ENCODE measurements around the gene INS. TPM values are rescaled to one million over a fixed set of nuclear protein-coding genes. Genes with fewer than 3 reads are reported as not detected.
A peak's percentile ranks its signal among the peaks of the same experiment; 100 is the strongest.
"Not testable (repeated sequence)": the region's sequence is repeated elsewhere in the genome, so short reads cannot be mapped to it uniquely, and the experiment has no call there.

INS gene
- total RNA-seq, 1 donor from 2014 or later: not detected

DNA sequence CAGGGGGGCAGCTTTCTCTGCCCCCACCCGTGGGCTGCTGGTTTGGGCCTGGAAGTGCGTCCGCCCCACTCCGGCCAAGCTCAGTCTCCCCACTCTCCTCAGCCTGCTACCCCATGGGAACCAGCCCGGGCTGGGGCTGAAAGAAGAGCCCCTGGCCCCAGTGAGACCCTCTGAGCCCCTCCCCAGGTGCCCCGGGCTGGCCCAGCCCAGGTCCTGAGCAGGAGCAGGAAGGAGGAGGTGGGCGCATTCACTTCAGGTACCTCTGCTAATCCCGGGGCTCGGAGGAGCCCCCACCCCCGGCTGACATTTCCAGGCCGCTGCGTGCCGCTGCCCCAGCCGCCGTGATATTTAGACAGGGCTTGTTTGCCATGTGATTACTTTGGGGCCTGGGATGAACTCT, 19.3 kb upstream of the INS start:
- peaks cover 5% of the 10 kb centered on the region for H3K9me3 Mint-ChIP-seq (ENCODE audit: unreplicated experiment)
- H4K20me1 ChIP-seq (ENCODE audit: insufficient read depth, low read length): no peaks in the 10 kb centered on the region
- H3K4me1 Mint-ChIP-seq (ENCODE audit: low read depth, unreplicated experiment): peaks cover 10% of the 10 kb centered on the region
- H3K36me3 Mint-ChIP-seq (ENCODE audit: low read depth, unreplicated experiment): no peaks in the 10 kb centered on the region
- no peak overlapping the region for H3K9ac ChIP-seq (ENCODE audit: low read length)
- peaks cover 19% of the 10 kb centered on the region for H3K27me3 Mint-ChIP-seq (ENCODE audit: low read depth, unreplicated experiment)
- H3K79me2 ChIP-seq (ENCODE audit: insufficient read depth, low read length): no peaks in the 10 kb centered on the region
- H3K36me3 ChIP-seq (ENCODE audit: insufficient read depth, low read length): no peaks in the 10 kb centered on the region
- TF ChIP-seq EZH2 (IDR thresholded peaks at IDR 0.05; ENCODE audit: insufficient read depth, low read length): no peak
- TF ChIP-seq, protein P1, sequence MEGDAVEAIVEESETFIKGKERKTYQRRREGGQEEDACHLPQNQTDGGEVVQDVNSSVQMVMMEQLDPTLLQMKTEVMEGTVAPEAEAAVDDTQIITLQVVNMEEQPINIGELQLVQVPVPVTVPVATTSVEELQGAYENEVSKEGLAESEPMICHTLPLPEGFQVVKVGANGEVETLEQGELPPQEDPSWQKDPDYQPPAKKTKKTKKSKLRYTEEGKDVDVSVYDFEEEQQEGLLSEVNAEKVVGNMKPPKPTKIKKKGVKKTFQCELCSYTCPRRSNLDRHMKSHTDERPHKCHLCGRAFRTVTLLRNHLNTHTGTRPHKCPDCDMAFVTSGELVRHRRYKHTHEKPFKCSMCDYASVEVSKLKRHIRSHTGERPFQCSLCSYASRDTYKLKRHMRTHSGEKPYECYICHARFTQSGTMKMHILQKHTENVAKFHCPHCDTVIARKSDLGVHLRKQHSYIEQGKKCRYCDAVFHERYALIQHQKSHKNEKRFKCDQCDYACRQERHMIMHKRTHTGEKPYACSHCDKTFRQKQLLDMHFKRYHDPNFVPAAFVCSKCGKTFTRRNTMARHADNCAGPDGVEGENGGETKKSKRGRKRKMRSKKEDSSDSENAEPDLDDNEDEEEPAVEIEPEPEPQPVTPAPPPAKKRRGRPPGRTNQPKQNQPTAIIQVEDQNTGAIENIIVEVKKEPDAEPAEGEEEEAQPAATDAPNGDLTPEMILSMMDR (IDR thresholded peaks at IDR 0.05; ENCODE audit: insufficient read depth, low read depth, low read length): no peak
- H3K27ac ChIP-seq (ENCODE audit: low read depth, low read length): no peak overlapping the region
- DNase-seq (ENCODE audit: low read depth): no peak
- no peak for FAIRE-seq
- no peaks in the 10 kb centered on the region for H3K9me3 ChIP-seq (ENCODE audit: insufficient read depth, low read depth, low read length)
- no peak overlapping the region for H3K27ac Mint-ChIP-seq (ENCODE audit: unreplicated experiment)
- no peak overlapping the region for H2AFZ ChIP-seq (ENCODE audit: low read depth, low read length)
- H3K4me1 ChIP-seq (ENCODE audit: insufficient read depth, low read length): peaks cover 28% of the 10 kb centered on the region
- no peak overlapping the region for H3K4me3 ChIP-seq (ENCODE audit: insufficient read depth, low read depth, low read length)
- H3K4me2 ChIP-seq (ENCODE audit: low read length): peak overlapping the region; percentile 15
- no peaks in the 10 kb centered on the region for H3K27me3 ChIP-seq (ENCODE audit: insufficient read depth, low read length)
- H3K4me3 Mint-ChIP-seq (ENCODE audit: unreplicated experiment): no peak overlapping the region

DNA sequence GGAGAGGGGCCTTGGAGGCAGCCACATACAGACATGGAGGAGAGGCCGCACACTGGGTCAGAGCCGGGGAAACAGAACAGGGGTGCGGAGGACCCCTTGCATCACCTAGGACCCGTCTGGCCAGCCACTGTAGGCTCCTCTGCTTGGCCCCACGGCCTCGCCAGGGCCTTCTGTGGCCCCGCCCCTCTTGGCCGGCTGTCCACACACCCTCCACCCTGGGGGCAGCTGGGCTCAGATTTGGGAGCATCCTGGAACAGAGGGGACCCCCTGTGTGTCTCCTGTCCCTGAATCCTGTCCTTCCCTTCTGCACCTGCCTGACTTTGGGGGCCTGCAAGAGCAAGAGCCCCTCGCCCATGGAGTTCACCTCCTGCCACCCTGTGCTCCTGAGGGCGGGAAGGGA, 18.5 kb upstream of the INS start:
- DNase-seq (ENCODE audit: low read depth) (no peak), FAIRE-seq (no peak)
- Mint-ChIP-seq H3K27me3 (ENCODE audit: low read depth, unreplicated experiment) (peaks cover 11% of the 10 kb centered on the region), H3K9me3 (ENCODE audit: unreplicated experiment) (no peaks in the 10 kb centered on the region), H3K36me3 (ENCODE audit: low read depth, unreplicated experiment) (no peaks in the 10 kb centered on the region), H3K4me1 (ENCODE audit: low read depth, unreplicated experiment) (peaks cover 10% of the 10 kb centered on the region), H3K4me3 (ENCODE audit: unreplicated experiment) (no peak overlapping the region), H3K27ac (ENCODE audit: unreplicated experiment) (no peak overlapping the region)
- Histone ChIP-seq H3K27me3 (ENCODE audit: insufficient read depth, low read length) (no peaks in the 10 kb centered on the region), H3K27ac (ENCODE audit: low read depth, low read length) (no peak overlapping the region), H3K36me3 (ENCODE audit: insufficient read depth, low read length) (no peaks in the 10 kb centered on the region), H3K79me2 (ENCODE audit: insufficient read depth, low read length) (no peaks in the 10 kb centered on the region), H2AFZ (ENCODE audit: low read depth, low read length) (no peak overlapping the region), H3K4me1 (ENCODE audit: insufficient read depth, low read length) (peaks cover 30% of the 10 kb centered on the region), H3K9ac (ENCODE audit: low read length) (no peak overlapping the region), H3K9me3 (ENCODE audit: insufficient read depth, low read depth, low read length) (no peaks in the 10 kb centered on the region), H4K20me1 (ENCODE audit: insufficient read depth, low read length) (no peaks in the 10 kb centered on the region), H3K4me3 (ENCODE audit: insufficient read depth, low read depth, low read length) (no peak overlapping the region), H3K4me2 (ENCODE audit: low read length) (no peak overlapping the region)
- TF ChIP-seq, protein P1 (IDR thresholded peaks at IDR 0.05; ENCODE audit: insufficient read depth, low read depth, low read length): no peak
- no peak for TF ChIP-seq EZH2 (IDR thresholded peaks at IDR 0.05; ENCODE audit: insufficient read depth, low read length)

DNA sequence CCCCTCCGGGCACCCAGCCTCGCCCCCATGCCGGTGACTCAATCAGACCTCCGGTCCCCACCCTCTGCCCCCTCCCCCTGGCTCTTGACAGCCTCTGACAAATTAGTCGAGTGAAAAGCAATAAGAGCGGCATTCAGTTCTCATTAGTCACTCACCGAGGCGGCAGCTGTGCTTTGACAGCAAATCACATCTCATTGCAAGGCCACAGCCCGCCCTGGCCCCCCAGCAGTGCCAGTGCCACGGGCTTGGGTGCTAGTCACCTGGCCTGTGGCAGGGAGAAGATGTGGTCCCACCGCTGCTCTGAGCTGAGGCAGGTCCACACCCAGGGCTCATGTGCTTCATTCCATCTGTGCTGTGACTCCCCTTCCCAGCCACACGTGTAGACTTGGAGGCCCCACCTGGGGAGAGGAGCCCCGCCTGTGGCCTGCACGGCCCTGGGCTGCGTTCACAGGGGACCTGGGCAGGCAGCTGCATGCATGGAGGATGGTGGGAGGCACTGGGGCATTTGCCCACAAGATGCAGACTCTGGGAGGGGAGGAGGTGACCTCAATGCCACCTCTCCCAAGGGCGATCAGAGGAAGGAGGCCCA, 18.0 kb upstream of the INS start:
- no peak overlapping the region for H3K27ac Mint-ChIP-seq (ENCODE audit: unreplicated experiment)
- peak; percentile 79 for DNase-seq (ENCODE audit: low read depth)
- no peak for TF ChIP-seq EZH2 (IDR thresholded peaks at IDR 0.05; ENCODE audit: insufficient read depth, low read length)
- TF ChIP-seq, protein P1 (IDR thresholded peaks at IDR 0.05; ENCODE audit: insufficient read depth, low read depth, low read length): no peak

DNA sequence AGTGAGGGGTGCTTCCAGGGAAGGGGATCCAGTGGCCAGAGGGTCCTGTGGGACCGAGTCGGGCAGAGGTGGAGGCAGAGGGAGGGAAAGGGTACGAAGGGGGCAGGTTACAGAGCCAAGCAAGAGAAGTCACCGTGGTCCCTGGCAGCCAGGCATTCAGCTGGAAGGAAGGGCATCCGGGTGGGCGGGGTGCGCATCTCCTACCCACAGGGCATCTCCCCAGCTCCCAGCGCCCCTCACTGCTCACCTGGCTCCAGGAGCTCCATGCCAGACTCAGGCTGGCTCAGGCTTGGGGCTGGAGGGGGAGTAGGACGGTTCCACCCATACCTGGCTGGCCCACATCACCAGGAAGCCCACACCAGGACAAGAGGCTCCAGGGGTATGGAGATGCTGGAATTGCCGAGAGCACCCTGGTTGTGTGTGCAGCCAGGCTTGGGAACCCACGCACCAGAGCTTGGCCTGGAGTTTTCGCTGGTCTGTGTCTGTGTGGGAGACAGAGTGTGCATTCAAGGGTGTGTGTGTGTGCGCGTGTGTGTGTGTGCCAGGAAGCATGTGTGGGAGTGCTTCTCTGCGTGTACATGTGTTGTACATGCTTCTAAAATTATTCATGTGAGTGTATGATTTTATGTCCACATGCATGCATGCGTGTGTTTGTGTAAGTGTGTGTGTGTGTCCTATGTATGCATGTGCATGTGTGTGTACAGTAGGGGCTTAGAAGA, 17.2 kb upstream of the INS start:
- not testable (repeated sequence) for H3K4me3 ChIP-seq (ENCODE audit: insufficient read depth, low read depth, low read length); H4K20me1 ChIP-seq (ENCODE audit: insufficient read depth, low read length); H3K27ac Mint-ChIP-seq (ENCODE audit: unreplicated experiment); H3K27ac ChIP-seq (ENCODE audit: low read depth, low read length); H3K27me3 ChIP-seq (ENCODE audit: insufficient read depth, low read length); H3K9me3 ChIP-seq (ENCODE audit: insufficient read depth, low read depth, low read length); H3K79me2 ChIP-seq (ENCODE audit: insufficient read depth, low read length); FAIRE-seq; H3K27me3 Mint-ChIP-seq (ENCODE audit: low read depth, unreplicated experiment); H3K36me3 Mint-ChIP-seq (ENCODE audit: low read depth, unreplicated experiment); H3K4me3 Mint-ChIP-seq (ENCODE audit: unreplicated experiment); H2AFZ ChIP-seq (ENCODE audit: low read depth, low read length); H3K9me3 Mint-ChIP-seq (ENCODE audit: unreplicated experiment); H3K9ac ChIP-seq (ENCODE audit: low read length); H3K36me3 ChIP-seq (ENCODE audit: insufficient read depth, low read length)
- H3K4me1 Mint-ChIP-seq (ENCODE audit: low read depth, unreplicated experiment): peaks cover 10% of the 10 kb centered on the region
- Histone ChIP-seq H3K4me1 (ENCODE audit: insufficient read depth, low read length) (peaks cover 30% of the 10 kb centered on the region), H3K4me2 (ENCODE audit: low read length) (peak overlapping the region; percentile 63)
- peak; percentile 29 for DNase-seq (ENCODE audit: low read depth)

More for the DNA sequence above, 18.0 kb upstream of the INS start:
- no peaks in the 10 kb centered on the region for H3K36me3 ChIP-seq (ENCODE audit: insufficient read depth, low read length)
- H3K79me2 ChIP-seq (ENCODE audit: insufficient read depth, low read length): no peaks in the 10 kb centered on the region
- H3K4me1 Mint-ChIP-seq (ENCODE audit: low read depth, unreplicated experiment): peaks cover 10% of the 10 kb centered on the region
- no peak for FAIRE-seq
- peaks cover 10% of the 10 kb centered on the region for H3K27me3 Mint-ChIP-seq (ENCODE audit: low read depth, unreplicated experiment)
- H3K9me3 Mint-ChIP-seq (ENCODE audit: unreplicated experiment): no peaks in the 10 kb centered on the region
- peak overlapping the region; percentile 63 for H3K4me2 ChIP-seq (ENCODE audit: low read length)
- no peaks in the 10 kb centered on the region for H4K20me1 ChIP-seq (ENCODE audit: insufficient read depth, low read length)
- no peaks in the 10 kb centered on the region for H3K9me3 ChIP-seq (ENCODE audit: insufficient read depth, low read depth, low read length)
- H3K27me3 ChIP-seq (ENCODE audit: insufficient read depth, low read length): no peaks in the 10 kb centered on the region
- no peak overlapping the region for H3K4me3 ChIP-seq (ENCODE audit: insufficient read depth, low read depth, low read length)
- H2AFZ ChIP-seq (ENCODE audit: low read depth, low read length): no peak overlapping the region
- H3K9ac ChIP-seq (ENCODE audit: low read length): no peak overlapping the region
- H3K4me1 ChIP-seq (ENCODE audit: insufficient read depth, low read length): peaks cover 30% of the 10 kb centered on the region
- no peak overlapping the region for H3K27ac ChIP-seq (ENCODE audit: low read depth, low read length)
- H3K4me3 Mint-ChIP-seq (ENCODE audit: unreplicated experiment): no peak overlapping the region
- no peaks in the 10 kb centered on the region for H3K36me3 Mint-ChIP-seq (ENCODE audit: low read depth, unreplicated experiment)
